Chondrocyte (in vitro differentiated cells): ENCODE data around the gene CEMIP2. TPM values are rescaled to one million over a fixed set of nuclear protein-coding genes. Genes with fewer than 3 reads are reported as not detected.
"Not testable (repeated sequence)": the region's sequence is repeated elsewhere in the genome, so short reads cannot be mapped to it uniquely, and the experiment has no call there.

ENCODE experiments used
- DNase-seq: peaks from one replicate; pipeline ENCODE4 v3.0.0; 2021; ENCODE audit warnings: mixed read lengths, low spot score
- H3K27ac Mint-ChIP-seq: one replicate; pipeline ENCODE4 v1.8.0; 2021; ENCODE audit warnings: mild to moderate bottlenecking, moderate library complexity, mixed read lengths; ENCODE audit not compliant: unreplicated experiment
- H3K27me3 Mint-ChIP-seq: 2 replicates; pipeline ENCODE4 v1.8.0; 2021; ENCODE audit warnings: low read depth, mixed read lengths
- H3K36me3 Mint-ChIP-seq: 2 replicates; pipeline ENCODE4 v1.8.0; 2021; ENCODE audit warnings: low read depth, mixed read lengths
- H3K4me1 Mint-ChIP-seq: 2 replicates; pipeline ENCODE4 v1.8.0; 2021; ENCODE audit warnings: low read depth, mild to moderate bottlenecking, mixed read lengths
- H3K4me3 Mint-ChIP-seq: one replicate; pipeline ENCODE4 v1.8.0; 2021; ENCODE audit warnings: mild to moderate bottlenecking, moderate library complexity, mixed read lengths; ENCODE audit not compliant: unreplicated experiment
- H3K9me3 Mint-ChIP-seq: 2 replicates; pipeline ENCODE4 v1.8.0; 2021; ENCODE audit warnings: low read depth, mixed read lengths
- total RNA-seq: library from RNA; stranded (reverse); gene quantifications from 3 replicates; pipeline ENCODE4 v1.2.1, GENCODE V29; 2021
- TF ChIP-seq, protein P1 (sequence below): fragments of 200-600 bp; sonication (generic); IDR thresholded peaks from 2 replicates; pipeline ENCODE4 v1.5.0; 2021; ENCODE audit warnings: antibody characterized with exemption, mild to moderate bottlenecking, moderate library complexity

Gene CEMIP2
- total RNA-seq, 1 donor from 2014 or later, result 23.3 TPM

DNA sequence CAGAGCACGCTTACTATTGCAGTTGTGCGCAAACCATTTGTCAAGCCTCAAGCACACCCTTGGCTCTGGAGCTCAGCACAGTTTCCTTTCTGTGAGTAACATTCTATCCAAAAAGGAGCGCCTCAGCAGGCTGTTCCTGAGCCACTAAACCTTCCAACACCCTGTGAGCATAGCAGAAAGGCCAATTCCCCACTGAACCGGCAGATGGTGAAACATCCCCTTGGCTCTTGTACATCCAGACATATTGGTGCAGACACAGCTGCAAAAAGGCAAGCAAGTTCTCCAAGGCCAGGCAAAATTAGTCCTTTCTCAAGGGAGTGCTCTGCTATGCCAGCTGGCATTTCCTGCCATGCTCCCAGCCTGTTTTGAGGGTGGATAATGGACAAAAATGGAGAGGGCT is 44.1 kb upstream of the CEMIP2 start:
- no peaks in the 10 kb centered on the region for H3K36me3 Mint-ChIP-seq
- no peak overlapping the region for H3K27ac Mint-ChIP-seq
- no peak for DNase-seq

DNA sequence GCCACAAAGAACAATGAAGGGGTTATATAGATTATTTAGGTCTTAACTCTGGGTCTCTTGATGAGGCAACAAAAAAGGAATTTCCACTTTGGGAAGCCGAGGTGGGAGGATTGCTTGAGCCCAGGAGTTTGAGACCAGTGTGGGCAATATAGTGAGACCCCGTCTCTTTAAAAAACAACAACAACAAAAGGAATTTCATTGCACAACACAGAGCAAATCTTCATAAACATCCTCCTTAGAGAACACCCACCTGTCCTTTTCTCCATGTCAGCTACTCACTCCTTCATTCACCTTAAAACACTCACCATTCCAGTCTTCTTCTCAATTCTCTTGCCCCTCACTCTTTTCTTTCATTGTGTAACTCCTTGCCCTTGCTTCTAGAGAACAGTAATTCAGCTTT is 39.8 kb upstream of the CEMIP2 start:
- no peak overlapping the region for H3K27ac Mint-ChIP-seq
- DNase-seq, result no peak
- no peaks in the 10 kb centered on the region for H3K9me3 Mint-ChIP-seq
- peaks cover 6% of the 10 kb centered on the region for H3K4me1 Mint-ChIP-seq
- H3K36me3 Mint-ChIP-seq, result no peaks in the 10 kb centered on the region
- TF ChIP-seq, protein P1, sequence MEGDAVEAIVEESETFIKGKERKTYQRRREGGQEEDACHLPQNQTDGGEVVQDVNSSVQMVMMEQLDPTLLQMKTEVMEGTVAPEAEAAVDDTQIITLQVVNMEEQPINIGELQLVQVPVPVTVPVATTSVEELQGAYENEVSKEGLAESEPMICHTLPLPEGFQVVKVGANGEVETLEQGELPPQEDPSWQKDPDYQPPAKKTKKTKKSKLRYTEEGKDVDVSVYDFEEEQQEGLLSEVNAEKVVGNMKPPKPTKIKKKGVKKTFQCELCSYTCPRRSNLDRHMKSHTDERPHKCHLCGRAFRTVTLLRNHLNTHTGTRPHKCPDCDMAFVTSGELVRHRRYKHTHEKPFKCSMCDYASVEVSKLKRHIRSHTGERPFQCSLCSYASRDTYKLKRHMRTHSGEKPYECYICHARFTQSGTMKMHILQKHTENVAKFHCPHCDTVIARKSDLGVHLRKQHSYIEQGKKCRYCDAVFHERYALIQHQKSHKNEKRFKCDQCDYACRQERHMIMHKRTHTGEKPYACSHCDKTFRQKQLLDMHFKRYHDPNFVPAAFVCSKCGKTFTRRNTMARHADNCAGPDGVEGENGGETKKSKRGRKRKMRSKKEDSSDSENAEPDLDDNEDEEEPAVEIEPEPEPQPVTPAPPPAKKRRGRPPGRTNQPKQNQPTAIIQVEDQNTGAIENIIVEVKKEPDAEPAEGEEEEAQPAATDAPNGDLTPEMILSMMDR, result no peak
- no peaks in the 10 kb centered on the region for H3K27me3 Mint-ChIP-seq
- H3K4me3 Mint-ChIP-seq, result no peak overlapping the region

More for the DNA sequence above, 44.1 kb upstream of the CEMIP2 start:
- H3K27me3 Mint-ChIP-seq, result no peaks in the 10 kb centered on the region
- no peaks in the 10 kb centered on the region for H3K9me3 Mint-ChIP-seq
- TF ChIP-seq, protein P1, result peak; percentile 51
- H3K4me3 Mint-ChIP-seq, result no peak overlapping the region
- peaks cover 15% of the 10 kb centered on the region for H3K4me1 Mint-ChIP-seq

DNA sequence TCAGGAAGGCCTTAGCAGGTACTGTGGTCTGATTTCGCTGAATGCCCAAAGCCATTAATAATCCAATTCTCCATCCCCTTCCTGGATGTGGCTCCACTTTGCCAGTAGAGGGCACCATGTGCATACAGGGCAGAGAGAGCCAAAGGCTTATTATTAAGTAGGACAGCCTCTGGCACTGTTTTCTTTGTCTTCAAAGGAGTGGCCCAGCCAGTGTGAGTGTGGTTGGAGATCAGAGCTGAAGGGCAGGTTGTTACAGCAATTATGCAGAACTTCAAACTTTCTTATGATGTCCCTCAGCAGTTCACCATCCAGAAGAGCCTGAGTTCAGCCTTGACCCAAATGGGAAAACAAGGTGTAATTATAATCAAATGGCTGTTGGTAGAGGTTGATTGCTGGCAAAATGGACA is 38.6 kb upstream of the CEMIP2 start:
- Mint-ChIP-seq H3K4me3 (no peak overlapping the region), H3K27me3 (peaks cover 4% of the 10 kb centered on the region), H3K4me1 (no peaks in the 10 kb centered on the region), H3K9me3 (no peaks in the 10 kb centered on the region), H3K27ac (no peak overlapping the region), H3K36me3 (no peaks in the 10 kb centered on the region)
- no peak for DNase-seq
- TF ChIP-seq, protein P1, result peak; percentile 93

DNA sequence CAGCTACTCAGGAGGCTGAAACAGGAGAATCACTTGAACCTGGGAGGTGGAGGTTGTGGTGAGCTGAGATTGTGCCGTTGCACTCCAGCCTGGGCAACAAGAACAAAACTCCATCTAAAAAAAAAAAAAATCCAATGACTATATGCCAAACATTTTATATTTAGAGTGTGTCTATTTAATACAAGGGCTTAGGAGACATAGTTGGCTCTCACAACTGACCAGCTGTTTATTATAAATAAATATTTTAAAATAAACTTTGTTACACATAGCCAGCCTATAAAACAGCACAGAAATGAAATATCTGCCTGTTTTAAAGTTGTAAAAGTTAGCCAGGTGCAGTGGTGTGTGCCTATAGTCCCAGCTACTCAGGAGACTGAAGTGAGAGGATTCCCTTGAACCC is 36.8 kb upstream of the CEMIP2 start:
- not testable (repeated sequence) for DNase-seq, H3K27me3 Mint-ChIP-seq, H3K4me1 Mint-ChIP-seq, H3K4me3 Mint-ChIP-seq, H3K36me3 Mint-ChIP-seq, H3K9me3 Mint-ChIP-seq, H3K27ac Mint-ChIP-seq

DNA sequence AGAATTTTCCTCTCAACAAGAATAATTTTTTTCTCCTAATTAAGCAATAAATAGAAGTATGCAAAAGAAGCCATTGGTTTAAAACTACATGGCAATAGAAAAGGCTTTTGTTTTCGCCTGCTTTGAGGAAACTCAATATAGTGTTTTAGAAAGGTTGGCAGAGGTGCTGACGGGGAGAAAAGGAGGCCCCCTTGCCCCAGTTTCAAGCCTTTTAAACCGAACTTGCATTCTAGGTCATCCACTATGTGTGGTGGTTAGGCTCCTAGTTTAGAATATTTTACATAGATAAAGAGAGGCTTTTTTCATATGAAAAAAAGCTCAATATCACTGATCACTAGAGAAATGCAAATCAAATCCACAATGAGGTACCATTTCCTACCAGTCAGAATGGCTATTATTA is 33.5 kb upstream of the CEMIP2 start:
- DNase-seq, result no peak
- Mint-ChIP-seq H3K27me3 (peaks cover 4% of the 10 kb centered on the region), H3K36me3 (no peaks in the 10 kb centered on the region), H3K4me1 (no peaks in the 10 kb centered on the region), H3K4me3 (no peak overlapping the region), H3K9me3 (no peaks in the 10 kb centered on the region), H3K27ac (no peak overlapping the region)
- TF ChIP-seq, protein P1, result no peak

DNA sequence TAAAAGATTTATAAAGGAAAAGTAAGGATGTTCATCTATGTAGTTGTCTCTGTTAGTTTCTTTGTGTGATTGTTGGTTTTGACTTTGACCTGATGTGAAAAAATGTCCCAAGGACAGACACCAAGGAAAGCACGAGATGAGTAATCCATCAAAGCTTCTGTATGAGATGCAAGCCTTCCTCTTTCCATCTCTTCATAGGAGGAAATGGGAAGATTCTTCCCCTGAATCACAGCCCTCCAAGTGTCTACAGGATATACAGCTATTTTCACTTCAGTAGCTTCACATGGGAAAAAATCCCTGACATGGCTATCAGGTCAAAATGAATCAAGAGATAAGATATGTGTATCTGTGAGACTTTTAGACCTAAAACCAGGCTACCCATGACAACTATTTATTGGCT is 29.0 kb upstream of the CEMIP2 start:
- no peak for DNase-seq
- H3K27me3 Mint-ChIP-seq, result no peaks in the 10 kb centered on the region
- peaks cover 19% of the 10 kb centered on the region for H3K4me1 Mint-ChIP-seq
- TF ChIP-seq, protein P1, result no peak
- H3K36me3 Mint-ChIP-seq, result no peaks in the 10 kb centered on the region
- no peak overlapping the region for H3K27ac Mint-ChIP-seq
- H3K4me3 Mint-ChIP-seq, result no peak overlapping the region
- H3K9me3 Mint-ChIP-seq, result no peaks in the 10 kb centered on the region
